Breast epithelium (tissue), 4 donors: ENCODE data around the gene NFKB1. TPM values are rescaled to one million over a fixed set of nuclear protein-coding genes. Genes with fewer than 3 reads are reported as not detected.

ENCODE experiments used
- DNase-seq, 2 donors: peaks; one replicate each; pipeline ENCODE4 v3.0.0-alpha.2; 2019; ENCODE audit warnings: low spot score in 2 of 2
- H3K27ac ChIP-seq, 2 donors: fragments of 200-600 bp; sonication (generic) in 1 of 2; one replicate each; pipeline ENCODE4 v1.5.1; 2016 to 2019; ENCODE audit warnings: mild to moderate bottlenecking in 1 of 2
- H3K27me3 ChIP-seq, 2 donors: fragments of 200-600 bp; sonication (generic) in 1 of 2; one replicate each; pipeline versions ENCODE4 v1.5.1 to v1.6.0; 2017 to 2019; ENCODE audit warnings: control low read depth in 1 of 2, mild to moderate bottlenecking in 1 of 2
- H3K36me3 ChIP-seq: fragments of 200-600 bp; one replicate; pipeline ENCODE4 v1.5.1; 2019
- H3K4me1 ChIP-seq, 2 donors: fragments of 200-600 bp; sonication (generic); one replicate each; pipeline ENCODE4 v1.5.1; 2016 to 2019; ENCODE audit warnings: control low read depth in 1 of 2
- H3K4me3 ChIP-seq, 3 donors: fragments of 200-600 bp; sonication (generic); 1 replicate in 2 of 3; 2 replicates in 1 of 3; pipeline ENCODE4 v1.5.1; 2016 to 2019; ENCODE audit warnings: mild to moderate bottlenecking in 3 of 3, moderate library complexity in 2 of 3
- H3K9me3 ChIP-seq, 2 donors: fragments of 200-600 bp; sonication (generic) in 1 of 2; one replicate each; pipeline ENCODE4 v1.5.1; 2016 to 2019; ENCODE audit warnings: control low read depth in 1 of 2
- CTCF ChIP-seq, 3 donors: fragments of 450-650 bp; IDR thresholded peaks; one replicate each; pipeline ENCODE4 v1.5.1; 2016 to 2017; ENCODE audit warnings: antibody characterized with exemption in 3 of 3, mild to moderate bottlenecking in 3 of 3, moderate library complexity in 3 of 3
- POLR2A ChIP-seq: fragments of 450-650 bp; IDR thresholded peaks from one replicate; pipeline ENCODE4 v1.6.1; 2016; ENCODE audit warnings: antibody characterized with exemption, mild to moderate bottlenecking, moderate library complexity
- POLR2AphosphoS5 ChIP-seq, 3 donors: sonication (generic); formaldehyde crosslinking; IDR thresholded peaks; one replicate each; pipeline ENCODE4 v1.6.1; 2017; ENCODE audit warnings: antibody characterized with exemption in 3 of 3
- intact Hi-C: fragments of 100-400 bp; cut with DNase I; formaldehyde crosslinking; loops from one replicate; pipeline ENCODE4 v1.15.1; 2023; ENCODE audit warnings: low total_unique reads
- total RNA-seq, 3 donors: library from RNA; depleted of rRNA; stranded (reverse); fragments of >200 nt; gene quantifications; one replicate each; pipeline ENCODE4 v1.1.0, GENCODE V29; 2016

Gene NFKB1
- total RNA-seq, 3 donors from 2014 or later = 30.2 to 52.5 (median 42.6) TPM

GRCh38 chr4:102620697-102621497 lies 119.7 kb downstream of the NFKB1 start:
- intact Hi-C loops = no loop called here
- H3K27me3 ChIP-seq = no peaks in the 10 kb centered on the region
- TF ChIP-seq POLR2A = no peak
- peak in 2 of 3 donors; percentile 72 to 74 for TF ChIP-seq CTCF (IDR thresholded peaks at IDR 0.05)
- TF ChIP-seq POLR2AphosphoS5 (IDR thresholded peaks at IDR 0.05) = peak in 1 of 3 donors; percentile 26
- peak overlapping the region in 1 of 3 donors; percentile 1 for H3K4me3 ChIP-seq
- no peaks in the 10 kb centered on the region for H3K9me3 ChIP-seq
- no peaks in the 10 kb centered on the region for H3K36me3 ChIP-seq
- peak overlapping the region in 1 of 2 donors; percentile 26 for H3K27ac ChIP-seq
- H3K4me1 ChIP-seq = no peaks in the 10 kb centered on the region
- peak in 1 of 2 donors; percentile 34 for DNase-seq

GRCh38 chr4:102623622-102624021 lies 122.5 kb downstream of the NFKB1 start:
- Histone ChIP-seq H3K4me1 (no peaks in the 10 kb centered on the region), H3K27me3 (no peaks in the 10 kb centered on the region), H3K9me3 (no peaks in the 10 kb centered on the region), H3K4me3 (no peak overlapping the region), H3K27ac (no peak overlapping the region), H3K36me3 (no peaks in the 10 kb centered on the region)
- no peak for DNase-seq
- TF ChIP-seq CTCF (IDR thresholded peaks at IDR 0.05) = no peak
- no peak for TF ChIP-seq POLR2AphosphoS5 (IDR thresholded peaks at IDR 0.05)
- TF ChIP-seq POLR2A = no peak
- intact Hi-C loops = no loop called here

GRCh38 chr4:102624505-102624904 lies 123.3 kb downstream of the NFKB1 start:
- no peaks in the 10 kb centered on the region for H3K36me3 ChIP-seq
- intact Hi-C loops = no loop called here
- DNase-seq = no peak
- no peaks in the 10 kb centered on the region for H3K27me3 ChIP-seq
- no peak overlapping the region for H3K4me3 ChIP-seq
- no peak overlapping the region for H3K27ac ChIP-seq
- no peaks in the 10 kb centered on the region for H3K9me3 ChIP-seq
- no peak for TF ChIP-seq CTCF (IDR thresholded peaks at IDR 0.05)
- no peak for TF ChIP-seq POLR2A
- TF ChIP-seq POLR2AphosphoS5 (IDR thresholded peaks at IDR 0.05) = no peak
- H3K4me1 ChIP-seq = no peaks in the 10 kb centered on the region

GRCh38 chr4:102625232-102625930 lies 124.2 kb downstream of the NFKB1 start:
- Histone ChIP-seq H3K9me3 (no peaks in the 10 kb centered on the region), H3K4me3 (no peak overlapping the region), H3K36me3 (no peaks in the 10 kb centered on the region), H3K27me3 (no peaks in the 10 kb centered on the region), H3K27ac (no peak overlapping the region), H3K4me1 (no peaks in the 10 kb centered on the region)
- intact Hi-C loops = no loop called here
- no peak for DNase-seq
- TF ChIP-seq CTCF (IDR thresholded peaks at IDR 0.05) (no peak), POLR2AphosphoS5 (IDR thresholded peaks at IDR 0.05) (no peak), POLR2A (no peak)
